D721Med (cell line): ENCODE measurements around the gene CCDC102B.
"Not testable (repeated sequence)": the region's sequence is repeated elsewhere in the genome, so short reads cannot be mapped to it uniquely, and the experiment has no call there.

Experiments used
- DNase-seq: peaks from one replicate; pipeline ENCODE4 v3.0.0; 2011; ENCODE audit warnings: low spot score; ENCODE audit not compliant: insufficient read length
- FAIRE-seq: peaks from 2 replicates; lab custom pipeline; 2011; peaks lifted over from hg19 to GRCh38; lab: Jason Lieb, UNC
- TF ChIP-seq, protein P1 (sequence below): IDR thresholded peaks from 2 replicates; pipeline ENCODE4 v1.5.1; 2012; ENCODE audit warnings: mild to moderate bottlenecking, control low read depth; ENCODE audit not compliant: insufficient read depth; ENCODE audit errors: missing control alignments

Gene CCDC102B

DNA sequence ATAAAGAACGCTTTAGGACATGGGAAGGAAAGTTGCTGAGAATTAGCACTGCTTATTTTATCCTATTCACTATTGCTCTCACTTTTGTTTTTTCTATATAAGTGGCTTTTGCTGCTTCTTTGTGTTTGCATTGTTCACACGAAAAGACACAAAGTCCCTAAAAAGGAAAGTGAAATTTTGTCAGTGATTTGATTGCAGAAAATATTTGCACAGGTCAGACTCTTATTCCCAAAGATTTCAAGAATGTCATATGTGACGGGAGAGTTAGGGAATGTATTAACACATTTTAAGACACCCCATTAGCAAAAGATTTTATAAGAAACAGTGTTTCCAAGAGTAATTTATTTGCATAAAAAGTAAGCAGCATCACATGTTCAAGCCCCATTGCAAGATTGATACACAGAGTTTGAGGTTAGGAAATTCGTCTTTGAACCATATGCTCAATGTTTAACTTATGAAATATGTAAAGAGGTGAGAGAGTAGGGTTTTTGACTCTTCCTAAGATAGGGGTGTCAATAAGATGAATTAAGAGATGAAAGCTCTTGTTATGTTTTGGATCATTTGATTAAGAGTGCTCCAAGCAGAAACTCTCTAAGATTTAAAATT lies 57.0 kb downstream of the CCDC102B start:
- TF ChIP-seq, protein P1, sequence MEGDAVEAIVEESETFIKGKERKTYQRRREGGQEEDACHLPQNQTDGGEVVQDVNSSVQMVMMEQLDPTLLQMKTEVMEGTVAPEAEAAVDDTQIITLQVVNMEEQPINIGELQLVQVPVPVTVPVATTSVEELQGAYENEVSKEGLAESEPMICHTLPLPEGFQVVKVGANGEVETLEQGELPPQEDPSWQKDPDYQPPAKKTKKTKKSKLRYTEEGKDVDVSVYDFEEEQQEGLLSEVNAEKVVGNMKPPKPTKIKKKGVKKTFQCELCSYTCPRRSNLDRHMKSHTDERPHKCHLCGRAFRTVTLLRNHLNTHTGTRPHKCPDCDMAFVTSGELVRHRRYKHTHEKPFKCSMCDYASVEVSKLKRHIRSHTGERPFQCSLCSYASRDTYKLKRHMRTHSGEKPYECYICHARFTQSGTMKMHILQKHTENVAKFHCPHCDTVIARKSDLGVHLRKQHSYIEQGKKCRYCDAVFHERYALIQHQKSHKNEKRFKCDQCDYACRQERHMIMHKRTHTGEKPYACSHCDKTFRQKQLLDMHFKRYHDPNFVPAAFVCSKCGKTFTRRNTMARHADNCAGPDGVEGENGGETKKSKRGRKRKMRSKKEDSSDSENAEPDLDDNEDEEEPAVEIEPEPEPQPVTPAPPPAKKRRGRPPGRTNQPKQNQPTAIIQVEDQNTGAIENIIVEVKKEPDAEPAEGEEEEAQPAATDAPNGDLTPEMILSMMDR, result no peak
- DNase-seq (no peak), FAIRE-seq (peak; percentile 100)

DNA sequence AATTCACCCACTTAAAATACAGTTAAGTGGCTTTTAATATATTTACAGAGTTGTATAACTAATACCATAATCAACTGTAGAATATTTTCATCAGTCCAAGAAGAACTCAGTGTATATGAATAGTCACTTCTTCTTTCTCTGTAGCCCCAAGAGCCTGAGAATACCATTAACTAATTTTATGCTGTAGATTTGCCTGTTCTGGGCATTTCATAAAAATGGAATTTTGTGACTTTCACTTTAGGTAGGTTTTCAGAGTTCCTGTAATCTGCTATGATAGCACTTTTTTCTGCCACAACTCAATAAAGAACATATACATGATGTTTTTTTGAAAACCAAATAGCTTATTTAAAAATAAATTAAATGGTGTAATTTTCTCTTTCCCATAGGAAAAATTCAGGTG lies 57.6 kb downstream of the CCDC102B start:
- TF ChIP-seq, protein P1, result no peak
- FAIRE-seq (no peak), DNase-seq (no peak)

GRCh38 chr18:68861365-68861764 lies 63.5 kb downstream of the CCDC102B start:
- TF ChIP-seq, protein P1, result no peak
- FAIRE-seq, result peak; percentile 99
- no peak for DNase-seq

GRCh38 chr18:68865021-68865420 lies 67.1 kb downstream of the CCDC102B start:
- DNase-seq (no peak), FAIRE-seq (no peak)
- TF ChIP-seq, protein P1, result no peak

DNA sequence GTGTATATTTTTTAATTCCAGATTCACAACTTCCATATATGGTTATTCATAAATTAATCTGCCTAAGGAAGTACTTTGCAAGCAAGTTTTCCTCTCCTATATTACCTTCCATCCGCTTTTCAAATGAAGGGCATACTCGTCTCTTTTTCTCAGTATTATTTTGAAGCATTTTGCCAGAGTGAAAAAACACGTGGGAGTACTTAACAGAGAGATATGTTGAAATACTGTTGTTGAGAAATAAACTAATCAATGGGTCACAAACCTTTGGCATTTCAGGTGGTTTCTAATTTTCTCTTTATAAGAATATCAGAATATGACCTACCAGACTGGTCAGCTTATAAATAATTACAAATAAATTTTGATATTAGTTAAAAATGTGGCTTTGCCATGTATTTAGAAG lies 67.6 kb downstream of the CCDC102B start:
- TF ChIP-seq, protein P1, result no peak
- no peak for DNase-seq
- no peak for FAIRE-seq

GRCh38 chr18:68873003-68873402 lies 75.1 kb downstream of the CCDC102B start:
- no peak for DNase-seq
- no peak for FAIRE-seq
- TF ChIP-seq, protein P1, result no peak

- DNase-seq (no peak), FAIRE-seq (peak; percentile 100)
- TF ChIP-seq, protein P1, result no peak
These were observed 76.5 kb downstream of the CCDC102B start for GRCh38 chr18:68874361-68874760.

- DNase-seq, FAIRE-seq: not testable (repeated sequence)
These were observed 82.1 kb downstream of the CCDC102B start for GRCh38 chr18:68879947-68880346.
